Ramos (cell line): ENCODE data around the gene ZNF324.
"Not testable (repeated sequence)": the region's sequence is repeated elsewhere in the genome, so short reads cannot be mapped to it uniquely, and the experiment has no call there.

Source experiments
- in situ Hi-C: fragments of 300-500 bp; cut with MboI; formaldehyde crosslinking; loops from one replicate; pipeline ENCODE4 v1.14.3; 2022; ENCODE audit warnings: low sequenced_read_pairs; ENCODE audit not compliant: unreplicated experiment

ZNF324 gene

GRCh38 chr19:58498316-58499020 is 31.6 kb downstream of the ZNF324 start:
- in situ Hi-C loops = no loop called here

DNA sequence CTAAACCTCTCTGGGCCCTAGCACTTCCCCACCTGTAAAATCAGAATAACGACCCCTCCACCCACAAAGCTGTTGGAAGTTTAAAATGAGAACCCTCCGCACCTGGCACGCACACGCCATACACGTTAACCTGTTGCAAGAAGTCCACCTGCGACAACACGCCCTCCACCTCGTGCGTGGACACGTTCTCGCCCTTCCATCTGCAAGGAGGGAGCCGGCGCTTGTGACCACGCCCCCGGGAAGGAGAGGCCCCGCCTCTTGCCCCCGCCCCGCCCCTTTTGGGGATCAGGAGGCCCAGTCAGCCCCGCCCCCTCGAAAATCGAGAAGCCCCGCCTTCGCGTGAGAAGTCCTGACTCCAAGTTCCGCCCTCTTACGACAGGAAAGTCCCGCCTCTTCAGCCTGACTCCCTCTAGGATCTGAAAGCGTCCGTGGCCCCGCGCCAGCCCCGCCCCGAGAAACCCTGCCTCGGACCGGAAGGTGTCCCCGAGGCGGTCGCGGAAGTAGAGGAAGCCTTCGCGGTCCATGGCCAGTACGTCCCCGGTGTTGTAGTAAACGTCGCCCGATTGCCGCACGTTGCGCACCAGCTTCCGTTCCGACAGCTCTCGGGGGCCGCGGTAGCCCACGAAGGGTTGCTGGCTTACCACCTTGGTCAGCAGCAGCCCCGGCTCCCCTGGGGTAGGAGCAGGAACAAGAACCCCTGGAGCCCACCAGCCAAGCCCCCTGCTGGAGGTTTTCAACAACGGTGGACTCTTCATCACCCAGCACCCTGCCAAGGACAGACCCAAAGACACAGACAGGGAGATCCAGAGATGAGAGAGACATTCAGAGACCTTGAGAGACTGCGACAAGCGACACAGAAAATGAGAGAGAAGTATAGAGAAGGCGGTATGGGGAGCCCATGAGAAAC is 32.4 kb downstream of the ZNF324 start:
- in situ Hi-C loops = no loop called here

DNA sequence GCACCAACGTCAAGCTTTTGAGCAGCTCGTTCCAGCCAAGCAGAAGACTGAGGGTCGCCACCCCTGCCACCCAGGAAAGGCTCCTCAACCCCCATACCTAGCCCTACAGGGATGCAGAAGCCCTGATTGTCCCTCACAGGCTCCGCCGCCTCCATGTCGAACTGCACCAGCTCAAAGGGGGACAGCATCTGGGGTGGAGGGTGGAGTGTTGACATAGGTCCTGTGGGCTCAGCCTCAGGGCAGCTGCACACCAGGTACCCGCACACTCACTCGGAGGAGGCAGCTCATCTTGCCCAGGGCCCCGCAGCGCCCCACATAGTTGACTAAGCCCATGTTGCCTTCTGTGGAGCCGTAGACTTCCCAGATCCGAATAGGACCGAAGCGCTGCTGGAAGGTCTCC is 33.4 kb downstream of the ZNF324 start:
- in situ Hi-C loops = no loop called here

DNA sequence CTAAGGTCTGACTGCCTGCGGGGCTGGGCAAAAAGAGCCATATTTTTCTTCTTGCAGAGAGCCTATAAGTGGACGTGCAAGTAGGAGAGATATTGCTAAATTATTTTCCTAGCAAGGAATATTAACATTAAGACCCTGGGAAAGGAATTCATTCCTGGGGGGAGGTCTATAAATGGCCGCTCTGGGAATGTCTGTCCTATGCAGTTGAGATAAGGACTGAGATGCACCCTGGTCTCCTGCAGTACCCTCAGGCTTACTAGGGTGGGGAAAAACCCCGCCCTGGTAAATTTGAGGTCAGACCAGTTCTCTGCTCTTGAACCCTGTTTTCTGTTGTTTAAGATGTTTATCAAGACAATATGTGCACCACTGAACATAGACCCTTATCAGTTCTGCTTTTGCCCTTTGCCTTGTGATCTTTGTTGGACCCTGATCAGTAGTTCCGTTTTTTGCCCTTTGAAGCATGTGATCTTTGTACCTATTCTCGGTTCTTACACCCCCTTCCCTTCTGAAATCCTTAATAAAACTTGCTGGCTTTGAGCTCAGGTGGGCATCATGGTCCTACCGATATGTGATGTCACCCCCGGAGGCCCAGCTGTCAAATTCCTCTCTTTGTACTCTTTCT is 40.8 kb downstream of the ZNF324 start:
- in situ Hi-C loops = not testable (repeated sequence)

GRCh38 chr19:58509731-58510083 is 42.8 kb downstream of the ZNF324 start:
- in situ Hi-C loops = no loop called here

DNA sequence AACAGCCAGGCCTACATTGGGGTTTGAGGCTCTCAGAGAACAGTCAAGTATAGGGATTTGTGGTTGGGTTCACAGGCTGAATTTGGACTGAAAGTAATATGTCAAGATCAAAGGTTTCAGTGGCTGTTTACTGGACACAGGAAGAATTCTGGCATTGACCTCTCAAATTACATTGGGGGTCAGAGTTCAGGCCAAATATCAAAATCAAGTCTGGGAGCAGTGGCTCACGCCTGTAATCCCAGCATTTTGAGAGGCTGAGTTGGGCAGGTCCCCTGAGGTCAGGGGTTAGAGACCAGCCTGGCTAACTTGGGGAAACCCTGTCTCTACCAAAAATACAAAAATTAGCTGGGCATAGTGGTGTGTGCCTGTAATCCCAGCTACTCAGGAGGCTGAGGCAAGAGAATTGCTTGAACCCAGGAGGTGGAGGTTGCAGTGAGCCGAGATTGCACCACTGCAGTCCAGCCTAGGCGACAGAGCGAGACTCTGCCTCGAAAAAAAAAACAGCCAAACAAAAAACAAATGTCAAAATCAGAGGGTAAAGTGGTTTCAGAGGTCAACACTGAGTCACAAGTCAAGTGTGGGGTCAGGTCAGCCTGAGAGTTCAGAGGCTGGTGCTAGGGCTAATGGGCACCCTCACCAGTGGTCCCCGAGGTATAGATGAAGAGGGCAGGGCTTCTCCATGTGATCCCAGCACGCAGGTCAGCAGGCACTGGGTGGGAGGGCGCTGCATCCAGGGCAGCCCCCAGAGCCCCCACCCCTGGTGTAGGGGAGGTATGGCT is 43.4 kb downstream of the ZNF324 start:
- in situ Hi-C loops = no loop called here

- in situ Hi-C loops = no loop called here
These were observed 44.7 kb downstream of the ZNF324 start, which contains the start of gene SLC27A5 for GRCh38 chr19:58511353-58512208. Gene SLC27A5, minus strand, starts transcription at chr19:58511992. Its CDS starts 37 bp downstream, at chr19:58511955.

DNA sequence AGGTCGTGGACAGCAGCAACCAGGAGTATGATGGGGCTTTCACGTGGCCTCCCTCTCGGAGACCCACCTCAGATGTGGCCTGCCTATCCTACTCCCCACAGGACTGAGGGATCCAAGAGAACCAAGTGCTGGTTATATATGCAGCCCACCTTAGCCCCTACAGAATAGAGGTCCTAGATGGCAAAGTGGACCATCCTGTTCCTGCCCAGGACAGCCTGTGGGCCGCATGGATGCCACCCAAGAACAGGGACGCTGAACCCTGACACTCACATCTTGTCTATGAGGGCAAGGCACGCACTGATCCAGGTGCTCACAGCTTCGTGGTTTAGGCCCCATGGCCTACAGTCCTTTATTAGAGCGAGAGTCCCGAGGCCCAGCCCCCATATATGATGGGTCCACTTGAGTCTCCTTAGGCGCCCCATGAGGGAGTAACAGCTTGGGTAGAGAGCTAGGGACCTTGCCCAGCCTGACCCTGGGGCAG is 46.4 kb downstream of the ZNF324 start:
- in situ Hi-C loops = no loop called here

DNA sequence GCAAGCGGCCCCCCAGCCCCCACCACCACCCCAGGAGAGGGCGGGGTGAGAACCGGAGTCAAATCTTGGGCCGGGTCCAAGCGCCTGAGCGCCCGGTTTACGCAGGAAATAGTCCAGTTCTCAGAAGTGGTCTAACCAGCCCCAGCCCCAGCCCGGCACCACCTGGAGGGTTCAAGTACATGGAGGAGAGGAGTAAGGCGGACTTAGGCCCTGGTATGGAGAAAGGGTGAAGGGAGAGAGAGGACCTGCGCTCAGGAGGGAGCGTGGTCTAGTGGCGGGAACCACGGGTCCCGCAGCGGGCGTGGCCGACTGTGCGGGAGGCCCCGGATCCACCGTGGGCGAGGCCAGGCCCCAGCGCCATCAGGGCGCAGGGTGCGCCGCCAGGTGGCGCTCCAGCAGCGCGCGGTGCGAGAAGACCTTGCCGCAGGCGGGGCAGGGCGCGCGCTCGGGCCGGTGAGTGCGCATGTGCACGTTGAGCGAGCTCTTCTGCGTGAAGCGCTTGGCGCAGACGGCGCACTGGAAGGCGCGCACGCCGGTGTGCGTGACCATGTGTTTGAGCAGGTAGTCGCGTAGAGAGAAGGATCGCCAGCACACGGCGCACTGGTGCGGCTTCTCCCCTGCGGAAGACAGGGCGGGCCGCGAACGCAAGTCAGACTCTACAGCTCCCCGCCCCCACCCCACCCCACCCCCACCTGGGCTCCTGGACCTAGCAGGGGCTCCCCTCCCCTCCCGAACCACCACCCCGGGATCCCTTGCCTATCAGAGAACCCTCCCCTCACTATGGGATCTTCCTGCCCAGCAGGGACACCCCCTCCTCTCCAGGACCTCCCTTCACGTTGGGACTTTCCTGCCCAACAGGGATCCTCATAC is 47.0 kb downstream of the ZNF324 start:
- in situ Hi-C loops = no loop called here

GRCh38 chr19:58514564-58515022 is 47.7 kb downstream of the ZNF324 start:
- in situ Hi-C loops = no loop called here

DNA sequence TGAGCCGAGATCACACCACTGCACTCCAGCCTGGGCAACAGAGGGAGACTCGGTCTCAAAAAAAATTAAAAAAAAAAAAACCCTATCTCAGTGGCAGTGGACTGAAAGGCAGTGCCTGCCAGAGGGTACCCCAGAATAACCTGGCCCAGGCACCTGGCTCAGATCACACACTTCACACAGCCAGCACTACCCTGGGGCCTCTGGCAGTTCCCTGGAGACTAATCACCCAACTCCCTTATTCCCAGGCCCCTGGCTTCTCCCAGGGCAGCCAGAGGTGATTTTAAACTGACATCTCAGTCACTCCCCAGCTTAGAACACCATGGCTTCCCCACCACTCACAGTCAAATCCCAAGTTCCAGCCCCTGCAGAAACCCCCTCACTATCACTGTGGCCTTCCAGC is 48.4 kb downstream of the ZNF324 start:
- in situ Hi-C loops = no loop called here

DNA sequence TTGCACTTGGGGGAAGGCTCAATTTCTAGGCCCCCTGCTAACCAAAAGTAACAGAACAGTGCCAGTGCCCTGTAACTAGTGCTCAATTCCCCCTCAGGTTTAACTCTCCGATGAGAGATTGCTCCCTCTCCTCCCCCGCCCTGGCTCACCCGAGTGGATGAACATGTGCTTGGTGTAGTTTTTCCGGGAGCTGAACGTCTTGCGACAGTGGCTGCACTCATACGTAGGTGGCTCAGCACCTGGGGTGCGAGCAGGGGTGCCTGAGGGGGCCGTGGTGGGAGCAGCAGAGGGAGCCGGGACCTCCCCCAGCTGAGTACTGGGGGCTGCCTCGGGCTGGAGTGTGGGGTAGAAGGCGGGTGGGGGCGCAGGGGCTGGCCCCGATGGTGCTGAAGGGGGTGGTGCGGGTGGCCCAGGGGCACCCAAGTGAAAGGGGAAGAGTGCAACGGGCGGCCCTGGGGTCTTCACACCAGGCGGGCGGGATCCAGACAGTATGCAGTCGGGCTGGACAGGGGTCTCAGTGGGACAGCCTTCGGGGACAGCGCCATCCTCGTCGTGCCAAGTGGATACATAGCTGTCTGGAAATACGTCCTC is 49.5 kb downstream of the ZNF324 start:
- in situ Hi-C loops = no loop called here

DNA sequence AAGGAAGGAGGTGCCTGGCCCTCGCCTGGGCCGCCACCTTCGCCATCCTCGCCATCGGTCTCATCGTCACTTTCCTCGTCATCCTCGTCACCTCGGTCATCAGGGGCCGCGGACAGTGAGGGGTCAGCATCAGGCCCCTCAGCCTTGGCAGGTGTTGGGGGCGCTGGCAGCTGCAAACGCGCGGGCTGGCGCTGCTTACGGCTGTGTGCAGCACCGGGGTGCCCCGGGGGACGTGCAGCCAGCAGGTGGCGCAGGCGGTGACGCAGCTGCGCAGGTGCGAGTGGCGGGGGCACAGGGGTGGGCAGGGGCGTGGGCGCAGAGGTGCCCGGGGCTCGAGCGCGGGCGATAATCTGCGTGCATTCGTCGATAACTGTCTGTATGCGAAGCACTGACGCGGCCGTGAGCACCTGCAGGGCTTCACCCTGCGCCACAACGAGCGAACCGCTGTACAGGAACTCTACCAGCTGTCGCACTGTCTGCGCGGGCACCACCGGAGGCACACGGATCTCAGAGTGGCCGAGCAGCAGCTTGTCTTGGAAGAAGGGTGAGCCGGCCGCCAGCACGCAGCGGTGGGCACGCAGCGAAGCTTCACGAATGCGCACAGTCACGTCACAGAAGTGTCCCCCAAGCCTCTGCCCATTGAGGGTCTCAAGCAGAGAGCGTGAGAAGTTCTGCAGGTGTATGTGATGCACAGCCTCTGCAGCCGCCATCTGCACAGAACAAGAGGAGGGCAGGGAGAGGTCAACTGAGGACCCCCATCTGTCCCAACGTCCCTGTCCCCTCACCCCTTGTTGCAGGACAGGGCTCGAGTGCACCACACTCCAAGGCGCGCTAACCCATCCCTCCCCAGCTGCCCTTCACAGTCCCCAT is 50.3 kb downstream of the ZNF324 start:
- in situ Hi-C loops = no loop called here

- in situ Hi-C loops = no loop called here
These were observed 51.6 kb downstream of the ZNF324 start for GRCh38 chr19:58518256-58519086.

GRCh38 chr19:58519087-58519354 is 52.1 kb downstream of the ZNF324 start:
- in situ Hi-C loops = no loop called here
